Sigmoid colon (tissue), 4 donors: Measurements from ENCODE around the gene CDH13.

Source experiments
- CTCF ChIP-seq, 4 experiments: fragments of 450-650 bp in 3 of 4; fragments of 200-600 bp in 1 of 4; IDR thresholded peaks; one replicate each; pipeline ENCODE4 v1.5.1; 2016 to 2019; ENCODE audit warnings: antibody characterized with exemption in 4 of 4, mild to moderate bottlenecking in 3 of 4, moderate library complexity in 2 of 4
- EP300 ChIP-seq, 4 donors: sonication (generic); formaldehyde crosslinking; IDR thresholded peaks; one replicate each; pipeline ENCODE4 v1.6.1; 2017; ENCODE audit warnings: antibody characterized with exemption in 4 of 4
- POLR2A ChIP-seq, 2 donors: fragments of 450-650 bp; IDR thresholded peaks; one replicate each; pipeline ENCODE4 v1.6.1; 2016; ENCODE audit warnings: antibody characterized with exemption in 2 of 2, mild to moderate bottlenecking in 2 of 2, moderate library complexity in 2 of 2
- POLR2AphosphoS5 ChIP-seq, 4 donors: sonication (generic); formaldehyde crosslinking; IDR thresholded peaks; one replicate each; pipeline ENCODE4 v1.6.1; 2017; ENCODE audit warnings: antibody characterized with exemption in 4 of 4

- TF ChIP-seq CTCF (IDR thresholded peaks at IDR 0.05) (no peak), POLR2A (IDR thresholded peaks at IDR 0.05) (no peak), POLR2AphosphoS5 (IDR thresholded peaks at IDR 0.05) (no peak), EP300 (IDR thresholded peaks at IDR 0.05) (no peak)
These were observed 685.4 kb downstream of the CDH13 start for GRCh38 chr16:83312015-83312717.
